ENCODE measurements around the gene IL23R. TPM values are rescaled to one million over a fixed set of nuclear protein-coding genes. Genes with fewer than 3 reads are reported as not detected.

Gene IL23R
- total and polyA plus RNA-seq, 2 of the 8 experiments (the other 6 are each of a cell fraction or from before 2014, with no cell fraction given) = not detected

DNA sequence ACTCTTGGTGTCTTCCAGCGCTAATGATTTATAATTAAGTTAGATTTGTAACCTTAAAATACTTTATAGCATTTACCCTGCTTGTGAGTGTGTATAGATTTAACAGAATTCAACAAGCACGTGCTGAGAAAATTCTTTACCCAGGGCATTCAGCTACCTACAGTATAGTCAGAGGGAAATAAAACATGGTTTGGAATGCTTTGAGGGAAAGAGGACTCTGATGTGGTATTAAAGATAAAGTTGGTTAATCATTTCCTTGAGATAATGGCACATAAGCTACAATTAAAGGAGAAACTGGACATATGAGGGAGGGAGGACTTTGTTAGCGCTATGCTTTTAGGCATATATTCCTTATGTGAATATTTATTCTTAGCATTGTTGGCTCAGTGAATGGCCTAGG lies 115.0 kb downstream of the IL23R start:
- Histone ChIP-seq H2AK5ac (ENCODE audit: low read depth, low read length) (no peak overlapping the region), H4K5ac (ENCODE audit: insufficient read length, low read depth, low read length) (no peak overlapping the region), H4K8ac (ENCODE audit: extremely low read depth, insufficient read depth, low read length) (no peak overlapping the region), H3K56ac (replicated peaks; ENCODE audit: insufficient read length, low read depth, low read length) (no peak overlapping the region), H3K23me2 (ENCODE audit: low read depth, low read length) (no peaks in the 10 kb centered on the region), H2AFZ (ENCODE audit: low read length) (no peak overlapping the region), H3K9ac (replicated peaks in 1 of 4; ENCODE audit: extremely low read depth in 1 of 4, low read depth in 3 of 4, low read length in 3 of 4) (no peak overlapping the region), H3K14ac (ENCODE audit: insufficient read length) (no peak overlapping the region), H3K9me3 (ENCODE audit: insufficient read depth in 2 of 2, low read depth in 1 of 2, low read length in 1 of 2) (no peaks in the 10 kb centered on the region), H2BK12ac (ENCODE audit: low read depth, low read length) (no peak overlapping the region), H2BK120ac (replicated peaks; ENCODE audit: low read depth, low read length) (no peak overlapping the region), H3K79me2 (ENCODE audit: control insufficient read depth in 1 of 2, insufficient read depth in 2 of 2, low read length in 2 of 2) (no peaks in the 10 kb centered on the region), H2BK20ac (ENCODE audit: low read length) (no peak overlapping the region), H3K79me1 (ENCODE audit: low read depth, low read length) (no peaks in the 10 kb centered on the region), H2BK15ac (ENCODE audit: low read length) (no peak overlapping the region), H3K4me2 (ENCODE audit: insufficient read depth in 1 of 2, low read depth in 2 of 2, low read length in 2 of 2) (no peak overlapping the region), H3K27ac (ENCODE audit: low read depth, low read length) (no peak overlapping the region), H3K27me3 (replicated peaks in 1 of 4; ENCODE audit: control insufficient read depth in 3 of 4, extremely low read depth in 1 of 4, insufficient read depth in 3 of 4, low read length in 3 of 4) (no peaks in the 10 kb centered on the region), H3K18ac (ENCODE audit: extremely low read depth, low read length) (no peak overlapping the region), H2BK5ac (ENCODE audit: low read depth, low read length) (no peak overlapping the region), H3K36me3 (ENCODE audit: control insufficient read depth in 2 of 4, insufficient read depth in 4 of 4, low read length in 3 of 4) (no peaks in the 10 kb centered on the region), H4K91ac (replicated peaks; ENCODE audit: insufficient read length, low read length) (no peak overlapping the region), H3K4me1 (replicated peaks in 1 of 4; ENCODE audit: control insufficient read depth in 3 of 4, insufficient read depth in 4 of 4, low read length in 3 of 4) (no peaks in the 10 kb centered on the region), H4K20me1 (replicated peaks in 1 of 2; ENCODE audit: control insufficient read depth in 1 of 2, insufficient read depth in 2 of 2, low read length in 2 of 2) (no peaks in the 10 kb centered on the region), H3K23ac (ENCODE audit: insufficient read length) (no peak overlapping the region), H3K4ac (replicated peaks; ENCODE audit: insufficient read length, low read depth, low read length) (no peak overlapping the region), H3K4me3 (ENCODE audit: extremely low read depth in 1 of 4, insufficient read depth in 2 of 4, low read depth in 3 of 4, low read length in 4 of 4) (no peak overlapping the region)
- 87% methylated on average over 3 of the region's 3 CpGs; no CpG with 5 or more reads in 1 of the 2 experiments for WGBS, 2 experiments (ENCODE audit: extremely low coverage in 1 of 2, insufficient coverage in 1 of 2, insufficient read length in 1 of 2, insufficient replicate concordance in 2 of 2, low coverage in 1 of 2, low lambda C conversion rate in 2 of 2, missing lambda C conversion rate in 1 of 2)
- TF ChIP-seq CBX8 (IDR thresholded peaks at IDR 0.05; ENCODE audit: borderline replicate concordance, low read depth, low read length) (no peak), SUZ12 (IDR thresholded peaks at IDR 0.05; ENCODE audit: low read length) (no peak), EGR1 (IDR thresholded peaks at IDR 0.05; ENCODE audit: borderline replicate concordance, low read depth, low read length) (no peak), PHF8 (conservative IDR thresholded peaks at IDR 0.05; ENCODE audit: low read depth, low read length) (no peak), KDM5A (IDR thresholded peaks at IDR 0.05; ENCODE audit: low read length) (no peak), SP4 (IDR thresholded peaks at IDR 0.05; ENCODE audit: low read length) (no peak)
- POLR2A ChIA-PET (ENCODE audit: partially characterized antibody) = no interaction called here
- DNase-seq (ENCODE audit: low read depth in 1 of 2, low spot score in 2 of 2) (no peak), FAIRE-seq (no peak)
- CTCF ChIA-PET (ENCODE audit: partially characterized antibody) = interaction anchor here (0.7 to 1.8 kb wide), 3 partner anchors 19 to 69 kb away, joined by 3 to 9 read pairs (median 3); no protein-coding TSS in a partner anchor

Data from H1 (cell line).